ENCODE results near the gene GNPAT.

DNA sequence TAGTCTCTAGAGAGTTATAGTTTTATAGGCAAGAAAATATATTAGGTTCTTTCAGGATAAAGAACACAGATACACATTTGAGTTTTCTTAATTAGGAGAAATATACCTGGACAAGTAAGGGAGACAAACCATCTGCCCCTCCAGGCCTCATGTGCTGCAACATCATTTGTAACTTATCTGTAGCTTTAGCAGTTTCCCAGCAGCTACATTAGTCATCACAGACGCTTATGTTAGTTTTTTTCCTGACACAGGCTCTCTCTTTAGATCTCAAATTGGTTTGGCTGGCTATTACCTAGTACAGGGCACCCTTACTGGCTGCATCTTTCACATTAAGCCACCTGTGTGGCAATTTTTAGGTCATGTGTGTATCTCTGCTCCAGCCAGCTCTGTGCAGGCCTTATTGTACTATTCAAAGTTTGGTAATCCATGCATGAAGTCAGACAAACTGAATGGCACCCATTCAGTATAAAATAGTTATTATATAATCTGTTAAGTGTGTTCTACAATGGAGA is 25.9 kb downstream of the GNPAT start:
- no peak for TF ChIP-seq POLR2A (IDR thresholded peaks at IDR 0.05)
- TF ChIP-seq, protein P1, sequence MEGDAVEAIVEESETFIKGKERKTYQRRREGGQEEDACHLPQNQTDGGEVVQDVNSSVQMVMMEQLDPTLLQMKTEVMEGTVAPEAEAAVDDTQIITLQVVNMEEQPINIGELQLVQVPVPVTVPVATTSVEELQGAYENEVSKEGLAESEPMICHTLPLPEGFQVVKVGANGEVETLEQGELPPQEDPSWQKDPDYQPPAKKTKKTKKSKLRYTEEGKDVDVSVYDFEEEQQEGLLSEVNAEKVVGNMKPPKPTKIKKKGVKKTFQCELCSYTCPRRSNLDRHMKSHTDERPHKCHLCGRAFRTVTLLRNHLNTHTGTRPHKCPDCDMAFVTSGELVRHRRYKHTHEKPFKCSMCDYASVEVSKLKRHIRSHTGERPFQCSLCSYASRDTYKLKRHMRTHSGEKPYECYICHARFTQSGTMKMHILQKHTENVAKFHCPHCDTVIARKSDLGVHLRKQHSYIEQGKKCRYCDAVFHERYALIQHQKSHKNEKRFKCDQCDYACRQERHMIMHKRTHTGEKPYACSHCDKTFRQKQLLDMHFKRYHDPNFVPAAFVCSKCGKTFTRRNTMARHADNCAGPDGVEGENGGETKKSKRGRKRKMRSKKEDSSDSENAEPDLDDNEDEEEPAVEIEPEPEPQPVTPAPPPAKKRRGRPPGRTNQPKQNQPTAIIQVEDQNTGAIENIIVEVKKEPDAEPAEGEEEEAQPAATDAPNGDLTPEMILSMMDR (IDR thresholded peaks at IDR 0.05) = no peak
